ENCODE data around the gene AFF1. TPM values are rescaled to one million over a fixed set of nuclear protein-coding genes. Genes with fewer than 3 reads are reported as not detected.

The AFF1 gene
- total and polyA plus RNA-seq, 2 donors (not counting 1 experiment from before 2014, with no cell fraction given): 15.5 to 21.1 TPM

DNA sequence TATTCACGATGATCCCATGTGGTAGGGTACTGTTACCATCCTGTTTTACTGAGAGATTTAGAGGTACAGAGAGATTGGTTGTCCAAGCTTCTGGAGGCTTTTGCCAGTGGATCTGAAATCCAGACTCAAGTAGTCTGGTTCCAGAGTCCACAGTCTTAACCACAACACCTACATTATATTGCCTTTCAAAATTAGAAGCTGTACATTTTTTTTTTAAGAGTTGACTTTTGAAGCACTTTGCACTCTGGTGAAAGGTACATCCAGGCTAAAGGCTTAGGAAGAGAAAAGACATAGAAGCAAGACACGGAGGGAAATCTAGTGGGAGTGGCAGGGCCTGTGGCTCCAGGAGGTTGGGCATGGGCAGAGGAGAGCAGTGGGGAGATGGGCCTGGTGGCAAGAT is 122.1 kb downstream of the AFF1 start:
- Histone ChIP-seq H3K9ac (ENCODE audit: insufficient read depth, low read length) (no peak overlapping the region), H3K4me2 (ENCODE audit: extremely low read depth, insufficient read depth, low read length) (no peak overlapping the region), H3K4me3 (replicated peaks in 1 of 4; ENCODE audit: control extremely low read depth in 1 of 4, insufficient read depth in 1 of 4, low read depth in 3 of 4, low read length in 4 of 4) (no peak overlapping the region), H2AFZ (ENCODE audit: low read length) (no peak overlapping the region), H3K79me2 (ENCODE audit: control insufficient read depth, insufficient read depth, low read length) (no peaks in the 10 kb centered on the region), H3K9me3 (ENCODE audit: control insufficient read depth, insufficient read depth, low read depth, low read length) (no peaks in the 10 kb centered on the region), H4K20me1 (ENCODE audit: control insufficient read depth, extremely low read depth, insufficient read depth, low read length) (no peaks in the 10 kb centered on the region), H3K27me3 (ENCODE audit: control insufficient read depth, insufficient read depth, low read length) (no peaks in the 10 kb centered on the region), H3K4me1 (ENCODE audit: control insufficient read depth, extremely low read depth, insufficient read depth, low read length) (peaks cover 2% of the 10 kb centered on the region), H3K27ac (ENCODE audit: insufficient read depth, low read length) (no peak overlapping the region), H3K36me3 (ENCODE audit: control insufficient read depth, insufficient read depth, low read length) (no peaks in the 10 kb centered on the region)
- TF ChIP-seq, protein P1, sequence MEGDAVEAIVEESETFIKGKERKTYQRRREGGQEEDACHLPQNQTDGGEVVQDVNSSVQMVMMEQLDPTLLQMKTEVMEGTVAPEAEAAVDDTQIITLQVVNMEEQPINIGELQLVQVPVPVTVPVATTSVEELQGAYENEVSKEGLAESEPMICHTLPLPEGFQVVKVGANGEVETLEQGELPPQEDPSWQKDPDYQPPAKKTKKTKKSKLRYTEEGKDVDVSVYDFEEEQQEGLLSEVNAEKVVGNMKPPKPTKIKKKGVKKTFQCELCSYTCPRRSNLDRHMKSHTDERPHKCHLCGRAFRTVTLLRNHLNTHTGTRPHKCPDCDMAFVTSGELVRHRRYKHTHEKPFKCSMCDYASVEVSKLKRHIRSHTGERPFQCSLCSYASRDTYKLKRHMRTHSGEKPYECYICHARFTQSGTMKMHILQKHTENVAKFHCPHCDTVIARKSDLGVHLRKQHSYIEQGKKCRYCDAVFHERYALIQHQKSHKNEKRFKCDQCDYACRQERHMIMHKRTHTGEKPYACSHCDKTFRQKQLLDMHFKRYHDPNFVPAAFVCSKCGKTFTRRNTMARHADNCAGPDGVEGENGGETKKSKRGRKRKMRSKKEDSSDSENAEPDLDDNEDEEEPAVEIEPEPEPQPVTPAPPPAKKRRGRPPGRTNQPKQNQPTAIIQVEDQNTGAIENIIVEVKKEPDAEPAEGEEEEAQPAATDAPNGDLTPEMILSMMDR (conservative IDR thresholded peaks at IDR 0.05 in 1 of 2, IDR thresholded peaks at IDR 0.05 in 1 of 2; ENCODE audit: low read depth in 1 of 2, low read length in 2 of 2): no peak
- no peak for TF ChIP-seq EZH2 (IDR thresholded peaks at IDR 0.05; ENCODE audit: low read length, missing control alignments)
- DNase-seq (ENCODE audit: low read depth in 2 of 2): no peak

DNA sequence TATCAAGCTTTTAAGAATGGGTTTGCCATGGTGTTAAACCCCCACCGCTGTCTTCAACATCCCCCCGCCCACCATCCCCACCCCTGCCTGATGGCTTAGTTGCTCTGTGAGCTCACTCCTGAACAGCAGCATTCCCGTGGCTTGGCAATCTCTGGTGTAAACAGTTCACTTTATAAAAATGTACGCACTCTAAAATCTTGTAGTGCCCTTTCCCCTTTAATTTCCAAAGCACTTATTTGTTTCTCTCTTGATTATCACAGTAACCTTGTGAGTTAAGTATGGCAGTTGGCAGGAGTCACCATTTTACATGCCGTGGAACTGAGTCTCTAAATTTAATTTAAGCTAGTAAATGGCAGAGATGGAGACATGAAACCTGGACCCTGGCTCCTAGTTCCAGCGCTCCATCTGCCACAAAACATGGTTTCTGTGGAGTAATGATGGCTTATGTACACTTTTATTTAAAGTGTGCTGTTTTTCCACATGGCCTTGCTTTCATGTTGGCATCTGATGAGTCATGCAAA is 123.1 kb downstream of the AFF1 start:
- no peak overlapping the region for H3K4me3 ChIP-seq (replicated peaks in 1 of 4; ENCODE audit: control extremely low read depth in 1 of 4, insufficient read depth in 1 of 4, low read depth in 3 of 4, low read length in 4 of 4)
- no peak overlapping the region for H2AFZ ChIP-seq (ENCODE audit: low read length)
- H3K9ac ChIP-seq (ENCODE audit: insufficient read depth, low read length): no peak overlapping the region
- H3K36me3 ChIP-seq (ENCODE audit: control insufficient read depth, insufficient read depth, low read length): no peaks in the 10 kb centered on the region
- H3K4me1 ChIP-seq (ENCODE audit: control insufficient read depth, extremely low read depth, insufficient read depth, low read length): peaks cover 2% of the 10 kb centered on the region
- peak; percentile 53 to 71 for DNase-seq (ENCODE audit: low read depth in 2 of 2)
- no peaks in the 10 kb centered on the region for H3K27me3 ChIP-seq (ENCODE audit: control insufficient read depth, insufficient read depth, low read length)
- no peak overlapping the region for H3K4me2 ChIP-seq (ENCODE audit: extremely low read depth, insufficient read depth, low read length)
- no peaks in the 10 kb centered on the region for H3K79me2 ChIP-seq (ENCODE audit: control insufficient read depth, insufficient read depth, low read length)
- H3K27ac ChIP-seq (ENCODE audit: insufficient read depth, low read length): peak overlapping the region; percentile 8
- no peaks in the 10 kb centered on the region for H4K20me1 ChIP-seq (ENCODE audit: control insufficient read depth, extremely low read depth, insufficient read depth, low read length)
- no peaks in the 10 kb centered on the region for H3K9me3 ChIP-seq (ENCODE audit: control insufficient read depth, insufficient read depth, low read depth, low read length)
- TF ChIP-seq, protein P1 (conservative IDR thresholded peaks at IDR 0.05 in 1 of 2, IDR thresholded peaks at IDR 0.05 in 1 of 2; ENCODE audit: low read depth in 1 of 2, low read length in 2 of 2): no peak
- no peak for TF ChIP-seq EZH2 (IDR thresholded peaks at IDR 0.05; ENCODE audit: low read length, missing control alignments)

DNA sequence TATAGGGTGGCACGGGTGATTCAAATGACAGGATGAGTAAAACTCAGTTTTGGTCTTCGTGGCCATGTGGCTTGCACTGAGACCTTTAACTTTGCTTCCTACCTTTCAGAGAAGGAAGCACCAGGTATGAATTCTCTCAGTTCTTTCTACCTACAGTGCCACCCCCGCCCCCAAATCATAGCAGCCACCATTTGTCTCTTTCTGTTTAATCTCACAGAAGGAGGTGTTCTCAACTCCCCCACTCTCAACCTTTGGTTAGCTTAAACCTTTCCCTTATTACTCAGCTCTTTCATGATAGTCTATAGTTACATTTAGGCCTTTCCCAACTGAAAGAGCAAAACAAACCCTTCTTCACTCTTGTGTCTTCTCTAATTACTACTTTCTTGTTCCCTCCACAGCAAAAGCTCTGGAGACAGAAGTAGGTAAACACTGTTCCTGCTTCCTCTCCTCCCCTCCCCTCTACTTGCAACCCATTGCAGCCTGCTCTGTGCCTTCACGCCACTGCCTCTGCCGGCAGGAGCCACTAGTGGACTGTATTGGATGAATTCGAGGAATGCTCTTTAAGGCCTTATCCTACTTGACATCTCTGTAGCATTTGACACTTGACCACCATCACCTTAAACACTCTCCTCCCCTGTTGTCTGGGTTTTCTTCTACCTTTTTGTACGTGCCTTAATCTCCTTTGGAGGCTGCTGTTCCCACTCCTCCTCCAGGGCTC is 123.7 kb downstream of the AFF1 start:
- H3K9ac ChIP-seq (ENCODE audit: insufficient read depth, low read length): no peak overlapping the region
- no peak overlapping the region for H3K27ac ChIP-seq (ENCODE audit: insufficient read depth, low read length)
- TF ChIP-seq EZH2 (IDR thresholded peaks at IDR 0.05; ENCODE audit: low read length, missing control alignments): no peak
- TF ChIP-seq, protein P1 (conservative IDR thresholded peaks at IDR 0.05 in 1 of 2, IDR thresholded peaks at IDR 0.05 in 1 of 2; ENCODE audit: low read depth in 1 of 2, low read length in 2 of 2): peak in 1 of 2 donors; percentile 16
- H3K36me3 ChIP-seq (ENCODE audit: control insufficient read depth, insufficient read depth, low read length): no peaks in the 10 kb centered on the region
- no peaks in the 10 kb centered on the region for H3K79me2 ChIP-seq (ENCODE audit: control insufficient read depth, insufficient read depth, low read length)
- H3K4me3 ChIP-seq (replicated peaks in 1 of 4; ENCODE audit: control extremely low read depth in 1 of 4, insufficient read depth in 1 of 4, low read depth in 3 of 4, low read length in 4 of 4): no peak overlapping the region
- H3K27me3 ChIP-seq (ENCODE audit: control insufficient read depth, insufficient read depth, low read length): no peaks in the 10 kb centered on the region
- H4K20me1 ChIP-seq (ENCODE audit: control insufficient read depth, extremely low read depth, insufficient read depth, low read length): no peaks in the 10 kb centered on the region
- DNase-seq (ENCODE audit: low read depth in 2 of 2): no peak
- H3K9me3 ChIP-seq (ENCODE audit: control insufficient read depth, insufficient read depth, low read depth, low read length): no peaks in the 10 kb centered on the region
- no peak overlapping the region for H3K4me2 ChIP-seq (ENCODE audit: extremely low read depth, insufficient read depth, low read length)
- no peak overlapping the region for H2AFZ ChIP-seq (ENCODE audit: low read length)
- H3K4me1 ChIP-seq (ENCODE audit: control insufficient read depth, extremely low read depth, insufficient read depth, low read length): peaks cover 2% of the 10 kb centered on the region
